ENCODE measurements around the gene CACNA1F.

The CACNA1F gene

DNA sequence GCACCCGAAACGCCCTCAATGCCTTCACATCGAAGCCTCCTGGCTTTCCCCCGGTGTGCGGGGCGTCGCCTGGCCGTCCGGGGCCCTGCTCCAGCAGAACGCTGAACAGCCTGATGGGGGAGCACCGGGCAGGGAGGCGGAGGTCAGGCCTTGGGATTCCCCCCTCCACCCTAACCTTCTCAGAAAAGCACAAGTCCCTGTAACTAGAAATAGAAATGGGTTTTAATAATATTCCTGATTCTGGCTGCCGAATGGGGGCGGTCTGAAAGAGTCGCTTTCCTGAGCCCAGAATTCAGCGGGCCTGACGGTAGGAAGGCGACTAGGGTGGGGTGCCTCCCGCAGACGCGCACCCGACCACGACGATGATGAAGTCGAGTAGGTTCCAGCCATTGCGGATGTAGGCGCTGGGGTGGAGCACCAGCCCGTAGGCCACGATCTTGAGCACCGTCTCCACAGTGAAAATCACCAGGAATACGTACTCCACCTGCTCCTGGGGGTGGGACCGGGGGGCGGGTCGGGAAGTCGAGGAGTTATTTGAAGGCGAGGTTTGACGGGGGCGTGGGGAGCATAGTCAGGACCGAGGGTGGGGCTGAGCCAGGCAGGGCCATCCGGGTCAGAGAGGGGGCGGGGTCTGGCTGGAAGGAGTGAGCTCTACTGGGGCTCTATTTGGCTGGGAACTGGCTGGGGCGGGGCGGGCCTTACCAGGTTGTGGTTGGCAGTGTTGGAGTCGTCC lies 2.5 kb downstream of the CACNA1F start:
- no peak for DNase-seq (ENCODE audit: insufficient read length, low spot score)
- no peak for TF ChIP-seq POLR2A (IDR thresholded peaks at IDR 0.05; ENCODE audit: low read depth, low read length)
- no peak for FAIRE-seq

GRCh38 chrX:49228185-49228584 lies 5.0 kb downstream of the CACNA1F start:
- no peak for TF ChIP-seq POLR2A (IDR thresholded peaks at IDR 0.05; ENCODE audit: low read depth, low read length)
- no peak for FAIRE-seq
- DNase-seq (ENCODE audit: insufficient read length, low spot score), result no peak

DNA sequence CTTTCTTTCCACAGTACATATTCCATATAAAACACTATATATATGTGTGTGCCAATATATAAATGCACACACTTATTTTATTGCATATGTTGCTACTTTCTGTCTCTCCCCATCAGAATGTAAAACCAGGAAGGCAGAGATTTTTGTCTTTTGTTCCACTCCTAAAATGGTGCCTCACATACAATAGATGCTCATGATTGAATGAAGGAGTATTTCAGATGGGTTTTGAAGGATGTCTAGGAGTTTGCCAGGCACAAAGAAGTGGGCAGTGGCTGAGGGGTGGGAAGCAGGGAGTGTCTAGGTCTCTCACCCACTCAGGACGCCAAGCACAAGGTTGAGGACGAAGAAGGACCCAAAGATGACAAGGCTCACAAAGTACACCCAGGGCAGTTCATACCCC lies 5.4 kb downstream of the CACNA1F start:
- DNase-seq (ENCODE audit: insufficient read length, low spot score), result no peak
- TF ChIP-seq POLR2A (IDR thresholded peaks at IDR 0.05; ENCODE audit: low read depth, low read length), result no peak
- FAIRE-seq, result no peak

DNA sequence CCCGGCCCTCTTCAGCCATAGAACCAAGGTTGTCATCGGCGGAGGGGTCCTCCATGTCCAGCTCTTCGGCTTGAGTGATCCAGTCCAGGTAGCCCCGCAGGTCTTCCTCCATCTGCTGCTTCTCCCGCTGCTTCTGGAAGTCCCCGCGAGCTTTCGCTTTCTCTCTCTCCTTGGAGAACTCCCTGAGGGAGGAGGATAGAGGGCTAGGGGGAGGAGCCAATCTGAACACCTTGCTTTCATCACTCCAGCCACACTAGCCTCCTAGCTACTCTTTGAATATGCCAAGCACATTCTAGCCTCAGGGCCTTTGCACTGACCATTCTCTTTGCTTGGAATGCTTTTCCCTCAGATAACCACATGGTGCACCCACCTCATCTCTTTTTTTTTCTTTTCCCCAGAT lies 6.2 kb downstream of the CACNA1F start:
- TF ChIP-seq POLR2A (IDR thresholded peaks at IDR 0.05; ENCODE audit: low read depth, low read length), result no peak
- FAIRE-seq, result no peak
- no peak for DNase-seq (ENCODE audit: insufficient read length, low spot score)

GRCh38 chrX:49225858-49226257 lies 7.3 kb downstream of the CACNA1F start:
- DNase-seq (ENCODE audit: insufficient read length, low spot score), result no peak
- no peak for FAIRE-seq
- TF ChIP-seq POLR2A (IDR thresholded peaks at IDR 0.05; ENCODE audit: low read depth, low read length), result no peak

- FAIRE-seq (no peak), DNase-seq (ENCODE audit: insufficient read length, low spot score) (no peak)
- TF ChIP-seq POLR2A (IDR thresholded peaks at IDR 0.05; ENCODE audit: low read depth, low read length), result no peak
Observed at GRCh38 chrX:49221868-49222267, 11.3 kb downstream of the CACNA1F start.

DNA sequence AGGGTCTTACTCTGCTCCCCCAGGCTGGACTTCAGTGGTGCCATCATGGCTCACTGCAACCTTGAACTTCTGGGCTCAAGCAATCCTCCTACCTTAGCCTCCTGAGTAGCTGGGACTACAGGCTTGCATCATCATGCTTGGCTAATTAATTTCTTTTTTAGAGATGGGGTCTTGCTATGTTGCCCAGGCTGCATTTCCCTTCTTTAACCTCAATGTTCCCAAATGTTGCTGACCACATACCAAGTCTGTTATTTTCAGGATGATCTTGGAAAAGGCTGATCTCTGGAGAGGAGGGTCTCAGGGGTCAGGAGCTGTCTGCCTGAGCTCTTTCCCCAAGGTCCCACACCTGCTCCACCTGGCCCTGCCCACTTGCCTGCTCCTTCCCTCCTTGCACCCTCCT lies 13.0 kb downstream of the CACNA1F start:
- DNase-seq (ENCODE audit: insufficient read length, low spot score) (no peak), FAIRE-seq (no peak)
- TF ChIP-seq POLR2A (IDR thresholded peaks at IDR 0.05; ENCODE audit: low read depth, low read length), result no peak

- FAIRE-seq (no peak), DNase-seq (ENCODE audit: insufficient read length, low spot score) (no peak)
- TF ChIP-seq POLR2A (IDR thresholded peaks at IDR 0.05; ENCODE audit: low read depth, low read length), result no peak
Observed at GRCh38 chrX:49214996-49215526, 18.1 kb downstream of the CACNA1F start.

DNA sequence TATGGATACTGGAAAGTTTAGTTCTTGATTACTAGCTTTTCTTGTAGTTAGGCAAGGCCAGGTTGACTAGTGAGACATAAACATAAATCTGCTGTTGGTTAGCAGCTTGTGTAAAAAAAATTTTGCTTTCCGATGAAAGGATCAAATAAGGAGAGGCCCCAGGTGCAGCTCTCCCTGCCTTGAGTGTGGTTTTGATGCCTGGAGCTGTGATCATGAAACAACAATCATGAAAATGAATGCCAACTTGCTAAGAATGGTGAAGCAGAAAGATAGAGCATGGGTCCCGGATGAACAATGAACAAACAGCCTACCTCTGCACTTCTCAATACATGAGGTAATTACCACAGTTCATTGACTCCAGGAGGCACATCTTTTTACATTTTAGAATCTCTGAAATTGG lies 18.7 kb downstream of the CACNA1F start:
- TF ChIP-seq POLR2A (IDR thresholded peaks at IDR 0.05; ENCODE audit: low read depth, low read length), result no peak
- DNase-seq (ENCODE audit: insufficient read length, low spot score) (no peak), FAIRE-seq (no peak)

DNA sequence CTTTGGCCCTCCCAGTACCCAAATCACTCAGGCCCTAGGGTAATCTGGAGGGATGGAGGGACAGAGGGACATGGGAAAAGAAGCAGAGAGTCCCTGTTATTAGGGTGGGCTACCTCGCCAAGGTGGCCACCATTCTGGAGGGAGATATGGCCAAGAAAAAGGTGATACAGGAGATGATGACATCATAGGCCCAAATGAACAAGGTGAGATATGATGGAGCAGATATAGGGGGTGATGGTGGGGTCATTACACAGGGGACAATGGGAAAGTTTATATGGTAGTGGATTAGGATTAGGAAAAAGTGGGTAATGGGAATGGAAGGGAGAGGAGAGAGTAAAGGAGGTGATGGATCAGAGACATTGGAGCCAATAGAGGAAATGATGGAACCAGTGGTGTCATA lies 20.3 kb downstream of the CACNA1F start:
- no peak for DNase-seq (ENCODE audit: insufficient read length, low spot score)
- FAIRE-seq, result no peak
- TF ChIP-seq POLR2A (IDR thresholded peaks at IDR 0.05; ENCODE audit: low read depth, low read length), result no peak

GRCh38 chrX:49212209-49212608 lies 20.9 kb downstream of the CACNA1F start:
- no peak for TF ChIP-seq POLR2A (IDR thresholded peaks at IDR 0.05; ENCODE audit: low read depth, low read length)
- FAIRE-seq, result no peak
- DNase-seq (ENCODE audit: insufficient read length, low spot score), result no peak

DNA sequence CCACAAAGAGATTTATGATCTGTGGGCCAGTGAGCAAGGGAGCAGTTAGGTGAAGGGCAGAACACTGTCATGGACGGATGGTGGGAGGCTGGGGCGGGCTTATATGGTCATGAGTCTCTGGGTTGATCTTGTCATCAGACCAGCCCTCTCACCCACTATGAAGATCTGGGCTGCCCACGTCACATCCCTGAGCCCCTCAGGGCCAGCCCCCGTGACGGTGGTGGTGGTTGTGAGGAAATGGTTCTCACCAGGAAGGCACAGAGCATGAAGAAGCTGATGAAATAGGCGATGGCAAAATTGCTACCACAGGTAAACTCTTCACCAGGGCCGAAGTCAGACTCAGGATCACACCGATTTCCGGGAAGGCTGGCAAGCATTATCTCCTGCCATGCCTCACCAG lies 22.1 kb downstream of the CACNA1F start:
- no peak for TF ChIP-seq POLR2A (IDR thresholded peaks at IDR 0.05; ENCODE audit: low read depth, low read length)
- DNase-seq (ENCODE audit: insufficient read length, low spot score) (no peak), FAIRE-seq (no peak)

GRCh38 chrX:49210406-49210805 lies 22.7 kb downstream of the CACNA1F start:
- no peak for FAIRE-seq

GRCh38 chrX:49209434-49210251 lies 23.5 kb downstream of the CACNA1F start:
- TF ChIP-seq POLR2A (IDR thresholded peaks at IDR 0.05; ENCODE audit: low read depth, low read length), result no peak
- DNase-seq (ENCODE audit: insufficient read length, low spot score) (no peak), FAIRE-seq (no peak)

More at GRCh38 chrX:49210406-49210805, 22.7 kb downstream of the CACNA1F start:
- DNase-seq (ENCODE audit: insufficient read length, low spot score), result no peak
- TF ChIP-seq POLR2A (IDR thresholded peaks at IDR 0.05; ENCODE audit: low read depth, low read length), result no peak

GRCh38 chrX:49208399-49208798 lies 24.7 kb downstream of the CACNA1F start:
- FAIRE-seq, result no peak
- TF ChIP-seq POLR2A (IDR thresholded peaks at IDR 0.05; ENCODE audit: low read depth, low read length), result no peak

More at GRCh38 chrX:49208399-49208798, 24.7 kb downstream of the CACNA1F start:
- DNase-seq (ENCODE audit: insufficient read length, low spot score), result no peak

All from H54 (cell line).